K562 (cell line): ENCODE data around the gene TPK1. TPM values are rescaled to one million over a fixed set of nuclear protein-coding genes. Genes with fewer than 3 reads are reported as not detected.

ENCODE experiments used
- ATAC-seq: fragments of 200-7000 bp; cut with Tn5 transposase; 3 replicates; pipeline ENCODE4 v1.9.1; 2020; ENCODE audit warnings: moderate library complexity
- BruUV-seq: library from RNA; stranded (reverse); fragments of 400-500 nt; replicated peaks from 2 replicates; lab custom pipeline; 2021; lab: Mats Ljungman, UMichigan
- CTCF ChIA-PET: fragments of 300-600 bp; formaldehyde crosslinking; extraction: SDS; loops from one replicate; lab custom pipeline; 2021; ENCODE audit warnings: low intra/inter-chr PET ratio; lab: Yijun Ruan, JAX
- POLR2A ChIA-PET: fragments of 300-600, 350-650 bp; sonication (Branson Sonifier 250); formaldehyde crosslinking; extraction: SDS; loops from one replicate; lab custom pipeline; 2021; ENCODE audit warnings: antibody characterized with exemption, inconsistent platforms; lab: Yijun Ruan, JAX
- DNase-seq, 4 experiments: peaks; one replicate each; pipeline versions ENCODE4 v3.0.0 to v3.0.0-alpha.2; 2011 to 2018; ENCODE audit warnings: low spot score in 3 of 4, mixed read lengths in 3 of 4; ENCODE audit errors: extremely low read depth in 1 of 4
- FAIRE-seq: peaks from 2 replicates; lab custom pipeline; 2011; peaks lifted over from hg19 to GRCh38; lab: Jason Lieb, UNC
- H2AFZ ChIP-seq: 2 replicates; pipeline ENCODE4 v1.6.0; 2011; ENCODE audit warnings: low read depth, low read length, control low read depth, inconsistent platforms
- H3K27ac ChIP-seq: fragments of 200-600 bp; 3 replicates; pipeline ENCODE4 v1.8.0; 2011; ENCODE audit warnings: low read depth, mild to moderate bottlenecking, control low read depth, inconsistent platforms, low read length, moderate library complexity, mixed read lengths; ENCODE audit errors: extremely low read depth
- H3K27me3 ChIP-seq, 2 experiments: fragments of 300-600 bp in 1 of 2; 2 replicates in 1 of 2; 3 replicates in 1 of 2; pipeline versions ENCODE4 v1.6.0 to v1.8.0; 2011; ENCODE audit warnings: inconsistent platforms in 2 of 2, low read length in 2 of 2, mild to moderate bottlenecking in 1 of 2, mixed read lengths in 1 of 2, moderate library complexity in 1 of 2; ENCODE audit not compliant: control insufficient read depth in 2 of 2, insufficient read depth in 2 of 2
- H3K36me3 ChIP-seq: fragments of 300-600 bp; 3 replicates; pipeline ENCODE4 v1.8.0; 2011; ENCODE audit warnings: mild to moderate bottlenecking, low read length, inconsistent platforms; ENCODE audit not compliant: control insufficient read depth, insufficient read depth
- H3K4me1 ChIP-seq, 2 experiments: fragments of 200-600 bp in 1 of 2; replicated peaks in 1 of 2; 2 replicates in 1 of 2; 3 replicates in 1 of 2; pipeline versions ENCODE4 v1.5.1 to v1.8.0; 2011; ENCODE audit warnings: inconsistent platforms in 2 of 2, low read length in 2 of 2, mild to moderate bottlenecking in 1 of 2, mixed read lengths in 1 of 2, moderate library complexity in 1 of 2; ENCODE audit not compliant: control insufficient read depth in 2 of 2, insufficient read depth in 2 of 2
- H3K4me2 ChIP-seq: 2 replicates; pipeline ENCODE4 v1.6.1; 2011; ENCODE audit warnings: low read length, control low read depth, inconsistent platforms, mixed read lengths; ENCODE audit not compliant: insufficient read depth
- H3K4me3 ChIP-seq: fragments of 200-600 bp; sonication (generic), shearing (Covaris generic); 2 replicates; pipeline ENCODE4 v1.5.1; 2016; ENCODE audit warnings: control low read depth, inconsistent platforms
- H3K79me2 ChIP-seq: fragments of 200-600 bp; 3 replicates; pipeline ENCODE4 v1.8.0; 2011; ENCODE audit warnings: low read length, inconsistent platforms; ENCODE audit not compliant: control insufficient read depth, insufficient read depth
- H3K9ac ChIP-seq, 2 experiments: 2 replicates each; pipeline versions ENCODE4 v1.6.0 to v1.6.1; 2011; ENCODE audit warnings: low read depth in 2 of 2, low read length in 2 of 2, control low read depth in 1 of 2, inconsistent platforms in 1 of 2, mild to moderate bottlenecking in 1 of 2, mixed read lengths in 1 of 2; ENCODE audit not compliant: insufficient read depth in 1 of 2
- H3K9me1 ChIP-seq: one replicate; pipeline ENCODE4 v1.6.0; 2011; ENCODE audit warnings: inconsistent platforms, mild to moderate bottlenecking, low read length, moderate library complexity; ENCODE audit not compliant: control insufficient read depth, insufficient read depth
- H3K9me3 ChIP-seq: replicated peaks from 2 replicates; pipeline ENCODE4 v1.5.1; 2011; ENCODE audit warnings: low read depth, low read length, inconsistent platforms; ENCODE audit not compliant: control insufficient read depth, insufficient read depth
- H4K20me1 ChIP-seq: replicated peaks from 2 replicates; pipeline ENCODE4 v1.6.1; 2011; ENCODE audit warnings: low read length, inconsistent platforms, mixed read lengths; ENCODE audit not compliant: control insufficient read depth, insufficient read depth
- SAP30 ChIP-seq: fragments of 200-600 bp; sonication (generic); IDR thresholded peaks from 2 replicates; pipeline ENCODE4 v1.6.1; 2012; ENCODE audit warnings: borderline replicate concordance, low read depth, mild to moderate bottlenecking, moderate library complexity, low read length, control low read depth, inconsistent platforms; ENCODE audit not compliant: insufficient read depth, poor library complexity, severe bottlenecking
- ZNF384 ChIP-seq: IDR thresholded peaks from 2 replicates; pipeline ENCODE4 v1.6.1; 2012; ENCODE audit warnings: low read depth, low read length, improper control_type of control experiment
- ZNF695 ChIP-seq: fragments of 450-650 bp; formaldehyde crosslinking; IDR thresholded peaks from 2 replicates; pipeline ENCODE4 v1.4.0; 2020; ENCODE audit warnings: mild to moderate bottlenecking, moderate library complexity
- WGBS: fragments of 100-300 bp; shearing (Covaris generic); methylation state at CpG from one replicate; pipeline ENCODE4 v1.1.6; 2016; ENCODE audit warnings: low coverage, mixed read lengths; ENCODE audit not compliant: insufficient coverage; ENCODE audit errors: missing lambda C conversion rate; 5-methylcytosine and 5-hydroxymethylcytosine counted together
- in situ Hi-C: fragments of 300-500 bp; cut with MboI; formaldehyde crosslinking; loops from 4 replicates; pipeline ENCODE4 v1.15.0; 2018; ENCODE audit warnings: inconsistent platforms, mixed read lengths
- intact Hi-C: fragments of 100-400 bp; cut with micrococcal nuclease; formaldehyde crosslinking; loops from 2 replicates; pipeline ENCODE4 v1.14.2; 2022
- polyA plus RNA-seq, 8 experiments: library from polyadenylated mRNA; depleted of rRNA in 4 of 8; stranded (reverse) in 5 of 8; unstranded in 3 of 8; fragments of >200 nt; fragmentation: Nextera tagmentation in 2 of 8; fragmentation: Illumina TruSeq in 1 of 8; extraction: Ambion mirVana in 2 of 8; extraction: Trizol in 1 of 8; gene quantifications; 2 replicates each; pipeline versions ENCODE4 v1.2.1 to v1.2.3, GENCODE V29; 2011 to 2014; ENCODE audit warnings: inconsistent platforms in 1 of 8, missing spikeins in 1 of 8
- total RNA-seq, 7 experiments: library from RNA; depleted of rRNA in 6 of 7; stranded (reverse); fragments of >200 nt in 6 of 7; fragmentation: Illumina TruSeq in 2 of 7; extraction: Trizol in 2 of 7; gene quantifications; 2 replicates each; pipeline versions ENCODE4 v1.2.1 to v1.2.3, GENCODE V29; 2011 to 2021; ENCODE audit warnings: low replicate concordance in 1 of 7
- TF ChIP-seq, protein P1 (sequence below): IDR thresholded peaks from 2 replicates; pipeline ENCODE4 v1.6.1; 2016; ENCODE audit warnings: missing genetic modification characterization, missing compliant biosample characterization

Gene TPK1
- total and polyA plus RNA-seq, 9 of the 15 experiments (the other 6 are each of a cell fraction or from before 2014, with no cell fraction given), result 5.1 to 16.2 (median 9.2) TPM

DNA sequence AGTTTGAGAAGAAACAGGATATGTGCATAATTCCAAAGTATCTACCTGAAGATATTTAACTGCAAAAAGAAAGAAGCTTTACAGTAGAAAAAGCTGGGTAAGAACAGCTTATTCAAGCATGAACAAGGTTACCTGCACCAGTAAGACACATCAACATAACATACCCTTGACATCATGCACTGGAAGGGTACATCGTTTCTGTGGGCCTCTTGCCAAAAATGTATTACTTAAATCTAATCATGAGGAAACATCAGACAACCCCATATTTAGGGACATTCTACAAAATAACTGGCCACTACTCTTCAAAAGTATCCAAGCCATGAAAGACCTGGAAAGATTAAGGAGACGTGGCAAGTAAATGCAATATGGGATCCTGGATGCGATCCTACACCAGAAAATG, 18.9 kb downstream of the TPK1 start:
- no peaks in the 10 kb centered on the region for H3K9me3 ChIP-seq
- H4K20me1 ChIP-seq, result no peaks in the 10 kb centered on the region
- intact Hi-C loops, result no loop called here
- no peak overlapping the region for H3K27ac ChIP-seq
- DNase-seq (no peak), ATAC-seq (no peak), FAIRE-seq (no peak)
- no peak overlapping the region for H3K4me2 ChIP-seq
- in situ Hi-C loops, result no loop called here
- H3K36me3 ChIP-seq, result no peaks in the 10 kb centered on the region
- TF ChIP-seq ZNF384 (no peak), ZNF695 (CRISPR knock-in tag) (no peak), SAP30 (no peak)
- H3K27me3 ChIP-seq, result no peaks in the 10 kb centered on the region
- ChIA-PET POLR2A (interaction anchor here (1.7 kb wide), 1 partner anchor 18 kb away, joined by 3 read pairs; no protein-coding TSS in a partner anchor), CTCF (no interaction called here)
- H3K4me1 ChIP-seq, result no peaks in the 10 kb centered on the region
- no peak overlapping the region for H2AFZ ChIP-seq
- H3K9me1 ChIP-seq, result no peaks in the 10 kb centered on the region
- no peaks in the 10 kb centered on the region for H3K79me2 ChIP-seq
- 12% methylated on average over 3 of the region's 3 CpGs for WGBS
- no peak overlapping the region for H3K4me3 ChIP-seq
- no peak overlapping the region for H3K9ac ChIP-seq
- no TSS peak for BruUV-seq

DNA sequence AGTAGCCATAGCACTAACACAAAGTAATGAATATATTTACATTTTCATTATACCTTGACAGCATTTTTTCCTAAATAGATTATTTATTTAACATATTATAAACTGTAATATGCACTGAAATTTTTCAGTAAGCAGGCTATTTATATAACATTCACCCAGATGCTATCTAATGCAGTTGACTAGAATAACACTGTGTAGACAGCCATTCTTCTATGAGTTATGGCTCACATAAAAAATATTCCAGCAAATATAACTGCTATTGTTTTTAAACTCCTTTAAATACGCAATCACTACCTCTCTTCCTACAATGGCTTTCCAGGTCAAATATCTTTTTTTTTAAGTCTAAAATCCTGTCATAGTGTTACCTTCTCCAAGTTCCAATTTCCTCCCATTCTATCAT, 21.6 kb downstream of the TPK1 start:
- no peak overlapping the region for H2AFZ ChIP-seq
- no peak overlapping the region for H3K9ac ChIP-seq
- no peaks in the 10 kb centered on the region for H3K79me2 ChIP-seq
- no peak for ATAC-seq
- no peaks in the 10 kb centered on the region for H3K9me3 ChIP-seq
- BruUV-seq, result no TSS peak
- H3K9me1 ChIP-seq, result no peaks in the 10 kb centered on the region
- in situ Hi-C loops, result no loop called here
- intact Hi-C loops, result no loop called here
- ChIA-PET CTCF (no interaction called here), POLR2A (no interaction called here)
- H3K27me3 ChIP-seq, result no peaks in the 10 kb centered on the region
- no peaks in the 10 kb centered on the region for H4K20me1 ChIP-seq
- TF ChIP-seq, protein P1, sequence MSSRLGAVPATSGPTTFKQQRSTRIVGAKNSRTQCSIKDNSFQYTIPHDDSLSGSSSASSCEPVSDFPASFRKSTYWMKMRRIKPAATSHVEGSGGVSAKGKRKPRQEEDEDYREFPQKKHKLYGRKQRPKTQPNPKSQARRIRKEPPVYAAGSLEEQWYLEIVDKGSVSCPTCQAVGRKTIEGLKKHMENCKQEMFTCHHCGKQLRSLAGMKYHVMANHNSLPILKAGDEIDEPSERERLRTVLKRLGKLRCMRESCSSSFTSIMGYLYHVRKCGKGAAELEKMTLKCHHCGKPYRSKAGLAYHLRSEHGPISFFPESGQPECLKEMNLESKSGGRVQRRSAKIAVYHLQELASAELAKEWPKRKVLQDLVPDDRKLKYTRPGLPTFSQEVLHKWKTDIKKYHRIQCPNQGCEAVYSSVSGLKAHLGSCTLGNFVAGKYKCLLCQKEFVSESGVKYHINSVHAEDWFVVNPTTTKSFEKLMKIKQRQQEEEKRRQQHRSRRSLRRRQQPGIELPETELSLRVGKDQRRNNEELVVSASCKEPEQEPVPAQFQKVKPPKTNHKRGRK (tag), result no peak
- H3K4me3 ChIP-seq, result no peak overlapping the region
- no peak for FAIRE-seq
- no peak for DNase-seq
- H3K36me3 ChIP-seq, result no peaks in the 10 kb centered on the region
- no peak overlapping the region for H3K4me2 ChIP-seq
- H3K4me1 ChIP-seq, result no peaks in the 10 kb centered on the region
- no peak overlapping the region for H3K27ac ChIP-seq
- WGBS, result 17% methylated on average over 1 of the region's 1 CpG
